OCI-LY7 (cell line): ENCODE results near the gene CAP2. TPM values are rescaled to one million over a fixed set of nuclear protein-coding genes. Genes with fewer than 3 reads are reported as not detected.

Experiments
- BruUV-seq: library from RNA; stranded (reverse); fragments of 400-500 nt; replicated peaks from 2 replicates; lab custom pipeline; 2021; lab: Mats Ljungman, UMichigan
- CTCF ChIA-PET: fragments of 300-600 bp; sonication (Branson Sonifier 250); formaldehyde crosslinking; loops from one replicate; lab custom pipeline; 2022; ENCODE audit warnings: antibody characterized with exemption; ENCODE audit not compliant: unreplicated experiment; lab: Charles Lee
- POLR2A ChIA-PET: fragments of 300-600 bp; sonication (Branson Sonifier 250); formaldehyde crosslinking; loops from one replicate; lab custom pipeline; 2022; ENCODE audit warnings: antibody characterized with exemption; lab: Charles Lee
- DNase-seq: peaks from one replicate; pipeline ENCODE4 v3.0.0-alpha.2; 2015; ENCODE audit warnings: low spot score
- H2AFZ ChIP-seq: fragments of 200-600 bp; sonication (generic), shearing (Covaris generic); 2 replicates; pipeline ENCODE4 v1.6.1; 2014; ENCODE audit warnings: mild to moderate bottlenecking, antibody characterized with exemption, low read length, moderate library complexity
- H3K27ac ChIP-seq: fragments of 200-600 bp; sonication (generic); 2 replicates; pipeline ENCODE4 v1.5.1; 2014; ENCODE audit warnings: mixed run types, low read depth, mild to moderate bottlenecking, moderate library complexity, low read length, inconsistent platforms; ENCODE audit not compliant: poor library complexity, severe bottlenecking
- H3K36me3 ChIP-seq: fragments of 200-600 bp; sonication (generic); 2 replicates; pipeline ENCODE4 v1.6.1; 2014; ENCODE audit warnings: mild to moderate bottlenecking, antibody characterized with exemption, low read length, moderate library complexity, mixed read lengths; ENCODE audit not compliant: insufficient read depth
- H3K4me1 ChIP-seq: fragments of 200-600 bp; sonication (generic); 2 replicates; pipeline ENCODE4 v1.5.1; 2014; ENCODE audit warnings: mild to moderate bottlenecking, low read length; ENCODE audit not compliant: insufficient read depth, poor library complexity, severe bottlenecking
- H3K4me2 ChIP-seq: fragments of 200-600 bp; sonication (generic); 2 replicates; pipeline ENCODE4 v1.6.1; 2014; ENCODE audit warnings: mild to moderate bottlenecking, low read length
- H3K4me3 ChIP-seq: fragments of 200-600 bp; sonication (generic); 2 replicates; pipeline ENCODE4 v1.5.1; 2014; ENCODE audit warnings: mild to moderate bottlenecking, low read depth, low read length; ENCODE audit not compliant: poor library complexity, severe bottlenecking
- H3K79me2 ChIP-seq: fragments of 200-600 bp; sonication (generic); 2 replicates; pipeline ENCODE4 v1.6.1; 2016; ENCODE audit warnings: low read depth, mild to moderate bottlenecking, low read length, moderate library complexity, mixed read lengths; ENCODE audit not compliant: insufficient read depth
- H3K9me2 ChIP-seq: fragments of 200-600 bp; sonication (generic); 2 replicates; pipeline ENCODE4 v1.6.1; 2016; ENCODE audit warnings: mild to moderate bottlenecking, low read length, mixed read lengths; ENCODE audit not compliant: insufficient read depth
- H3K9me3 ChIP-seq: fragments of 200-600 bp; sonication (generic); 2 replicates; pipeline ENCODE4 v1.6.1; 2014; ENCODE audit warnings: mild to moderate bottlenecking, mixed run types, low read length, mixed read lengths
- H4K20me1 ChIP-seq: fragments of 200-600 bp; sonication (generic); 2 replicates; pipeline ENCODE4 v1.6.1; 2014; ENCODE audit warnings: mild to moderate bottlenecking, antibody characterized with exemption, low read length, moderate library complexity, mixed read lengths; ENCODE audit not compliant: insufficient read depth
- CTCF ChIP-seq: fragments of 200-600 bp; sonication (generic); conservative IDR thresholded peaks from 2 replicates; pipeline ENCODE4 v1.5.1; 2014; ENCODE audit warnings: mild to moderate bottlenecking, antibody characterized with exemption, low read length, moderate library complexity, mixed read lengths
- EZH2phosphoT487 ChIP-seq: fragments of 200-600 bp; sonication (generic); IDR thresholded peaks from 2 replicates; pipeline ENCODE4 v1.6.1; 2018; ENCODE audit warnings: low read depth, borderline replicate concordance, mild to moderate bottlenecking, mixed run types, antibody characterized with exemption, low read length, moderate library complexity, mixed read lengths
- intact Hi-C: fragments of 100-400 bp; cut with micrococcal nuclease; formaldehyde crosslinking; loops from one replicate; pipeline ENCODE4 v1.10.0; 2022; ENCODE audit not compliant: unreplicated experiment
- total RNA-seq, 2 experiments: library from RNA; depleted of rRNA in 1 of 2; stranded (reverse); fragments of >200 nt in 1 of 2; shearing (Covaris generic) in 1 of 2; gene quantifications; 2 replicates each; pipeline ENCODE4 v1.2.3, GENCODE V29; 2014 to 2022

The CAP2 gene
- total RNA-seq, 2 experiments from 2014 or later, result not detected

- H3K4me2 ChIP-seq, result no peak overlapping the region
- no peak overlapping the region for H2AFZ ChIP-seq
- H3K36me3 ChIP-seq, result no peaks in the 10 kb centered on the region
- H3K9me3 ChIP-seq, result no peaks in the 10 kb centered on the region
- TF ChIP-seq EZH2phosphoT487, result no peak
- no peak for TF ChIP-seq CTCF
- no peak overlapping the region for H3K27ac ChIP-seq
- DNase-seq, result no peak
- intact Hi-C loops, result no loop called here
- no peaks in the 10 kb centered on the region for H3K9me2 ChIP-seq
- H3K4me1 ChIP-seq, result no peaks in the 10 kb centered on the region
- ChIA-PET POLR2A (interaction anchor here (0.6 kb wide), 1 partner anchor 1703 kb away, joined by 3 read pairs; no protein-coding TSS in a partner anchor), CTCF (no interaction called here)
- H4K20me1 ChIP-seq, result no peaks in the 10 kb centered on the region
- no TSS peak for BruUV-seq
- H3K79me2 ChIP-seq, result no peaks in the 10 kb centered on the region
- no peak overlapping the region for H3K4me3 ChIP-seq
Observed at GRCh38 chr6:17419189-17419575, 25.8 kb downstream of the CAP2 start.

- intact Hi-C loops, result no loop called here
- Histone ChIP-seq H3K4me1 (no peaks in the 10 kb centered on the region), H4K20me1 (no peaks in the 10 kb centered on the region), H3K36me3 (no peaks in the 10 kb centered on the region), H3K9me3 (no peaks in the 10 kb centered on the region), H3K79me2 (no peaks in the 10 kb centered on the region), H3K4me3 (no peak overlapping the region), H3K4me2 (no peak overlapping the region), H3K9me2 (no peaks in the 10 kb centered on the region), H2AFZ (no peak overlapping the region), H3K27ac (no peak overlapping the region)
- TF ChIP-seq EZH2phosphoT487, result no peak
- TF ChIP-seq CTCF, result no peak
- CTCF ChIA-PET, result no interaction called here
- no peak for DNase-seq
- POLR2A ChIA-PET, result no interaction called here
- BruUV-seq, result no TSS peak
Observed at GRCh38 chr6:17420368-17420767, 27.0 kb downstream of the CAP2 start.

GRCh38 chr6:17421406-17421805 is 28.0 kb downstream of the CAP2 start:
- TF ChIP-seq CTCF, result no peak
- TF ChIP-seq EZH2phosphoT487, result no peak
- H3K9me2 ChIP-seq, result no peaks in the 10 kb centered on the region
- H3K4me2 ChIP-seq, result no peak overlapping the region
- no peaks in the 10 kb centered on the region for H3K36me3 ChIP-seq
- H3K9me3 ChIP-seq, result no peaks in the 10 kb centered on the region
- CTCF ChIA-PET, result no interaction called here
- intact Hi-C loops, result no loop called here
- no peak overlapping the region for H3K4me3 ChIP-seq
- BruUV-seq, result no TSS peak
- no peaks in the 10 kb centered on the region for H3K79me2 ChIP-seq
- H3K27ac ChIP-seq, result no peak overlapping the region
- H4K20me1 ChIP-seq, result no peaks in the 10 kb centered on the region
- H2AFZ ChIP-seq, result no peak overlapping the region
- no peak for DNase-seq
- POLR2A ChIA-PET, result interaction anchor here (0.6 kb wide), 1 partner anchor 345 kb away, joined by 5 read pairs; no protein-coding TSS in a partner anchor
- no peaks in the 10 kb centered on the region for H3K4me1 ChIP-seq
